GM18861 (cell line): Measurements from ENCODE around the gene CLEC4C.
"Not testable (repeated sequence)": the region's sequence is repeated elsewhere in the genome, so short reads cannot be mapped to it uniquely, and the experiment has no call there.

Experiments used
- ATAC-seq: cut with Tn5 transposase; IDR thresholded peaks from one replicate; pipeline ENCODE4 v1.9.1; 2021; ENCODE audit not compliant: unreplicated experiment

The CLEC4C gene, protein sequence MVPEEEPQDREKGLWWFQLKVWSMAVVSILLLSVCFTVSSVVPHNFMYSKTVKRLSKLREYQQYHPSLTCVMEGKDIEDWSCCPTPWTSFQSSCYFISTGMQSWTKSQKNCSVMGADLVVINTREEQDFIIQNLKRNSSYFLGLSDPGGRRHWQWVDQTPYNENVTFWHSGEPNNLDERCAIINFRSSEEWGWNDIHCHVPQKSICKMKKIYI

DNA sequence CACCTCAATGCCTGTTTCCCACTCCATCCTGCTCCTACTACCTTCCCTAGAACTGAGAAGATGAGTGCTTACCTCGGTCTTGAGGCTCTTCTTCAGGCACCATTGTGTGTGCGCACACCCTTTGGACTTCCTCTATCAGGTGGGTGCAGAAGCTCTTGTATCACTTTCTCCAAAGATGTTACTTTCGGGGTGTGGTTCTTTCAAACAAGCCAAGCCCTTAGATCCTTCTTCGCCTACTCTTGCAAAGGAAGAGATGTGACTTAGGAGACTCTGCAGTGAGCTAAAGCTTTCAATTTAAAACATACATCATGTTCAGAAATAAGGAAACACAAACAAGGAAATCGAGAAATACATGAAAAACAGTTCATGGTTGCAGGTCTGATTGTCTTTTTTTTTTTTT lies at the start of gene CLEC4C:
TSS of gene CLEC4C (minus strand) at position 130 of the 400 bp plus-strand sequence. CDS start at position 103, 27 bp downstream.
- no peak for ATAC-seq

DNA sequence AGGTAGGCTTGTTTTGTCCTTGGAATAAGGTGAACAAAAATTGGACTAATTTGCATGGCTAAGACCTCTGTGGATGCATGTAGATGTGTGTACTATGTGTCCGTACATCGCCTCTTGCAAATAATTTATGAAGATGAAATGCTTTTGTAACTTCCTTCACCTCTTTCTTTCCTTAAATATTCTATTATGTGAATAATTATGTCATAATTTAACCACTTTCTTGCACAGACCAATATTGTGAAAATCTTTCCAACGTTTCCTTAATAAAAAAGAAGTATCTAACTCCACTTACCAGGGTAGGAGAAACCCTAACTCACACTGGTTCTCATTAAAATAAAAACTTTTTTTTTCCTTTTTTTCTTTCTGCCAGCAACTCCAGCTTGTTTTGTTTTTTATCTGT lies 46.0 kb upstream of the CLEC4C start:
- ATAC-seq: no peak

DNA sequence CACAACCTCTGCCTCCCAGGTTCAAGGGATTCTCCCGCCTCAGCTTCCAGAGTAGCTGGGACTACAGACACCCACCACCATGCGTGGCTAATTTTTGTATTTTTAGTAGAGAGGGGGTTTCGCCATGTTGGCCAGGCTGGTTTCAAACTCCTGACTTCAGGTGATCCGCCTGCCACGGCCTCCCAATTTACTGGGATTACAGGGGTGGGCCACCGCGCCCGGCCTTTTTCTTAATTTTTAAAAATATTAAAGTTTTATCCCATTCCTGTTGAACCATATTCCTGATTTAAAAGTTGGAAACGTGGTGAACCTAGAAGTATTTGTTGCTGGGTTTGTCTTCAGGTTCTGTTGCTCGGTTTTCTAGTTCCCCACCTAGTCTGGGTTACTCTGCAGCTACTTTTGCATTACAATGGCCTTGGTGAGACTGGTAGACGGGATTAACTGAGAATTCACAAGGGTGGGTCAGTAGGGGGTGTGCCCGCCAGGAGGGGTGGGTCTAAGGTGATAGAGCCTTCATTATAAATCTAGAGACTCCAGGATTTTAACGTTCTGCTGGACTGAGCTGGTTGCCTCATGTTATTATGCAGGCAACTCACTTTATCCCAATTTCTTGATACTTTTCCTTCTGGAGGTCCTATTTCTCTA lies 41.8 kb upstream of the CLEC4C start, which contains the start of gene NANOG:
TSS of gene NANOG (plus strand) at position 519 of the 645 bp plus-strand sequence. CDS start 213 bp downstream, outside the sequence.
- not testable (repeated sequence) for ATAC-seq

DNA sequence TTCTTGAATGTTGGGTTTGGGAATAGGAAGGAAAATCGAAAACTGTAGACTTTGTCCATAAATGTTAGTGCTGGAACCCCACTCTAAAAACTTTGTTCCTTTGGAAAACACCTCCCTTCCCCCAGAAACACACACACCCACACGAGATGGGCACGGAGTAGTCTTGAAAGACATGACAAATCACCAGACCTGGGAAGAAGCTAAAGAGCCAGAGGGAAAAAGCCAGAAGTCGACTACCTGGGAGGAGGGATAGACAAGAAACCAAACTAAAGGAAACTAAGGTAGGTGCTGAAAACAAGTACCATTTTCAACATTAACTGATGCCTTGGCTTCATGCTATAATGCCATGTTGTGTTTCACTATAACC lies 41.1 kb upstream of the CLEC4C start:
- no peak for ATAC-seq

DNA sequence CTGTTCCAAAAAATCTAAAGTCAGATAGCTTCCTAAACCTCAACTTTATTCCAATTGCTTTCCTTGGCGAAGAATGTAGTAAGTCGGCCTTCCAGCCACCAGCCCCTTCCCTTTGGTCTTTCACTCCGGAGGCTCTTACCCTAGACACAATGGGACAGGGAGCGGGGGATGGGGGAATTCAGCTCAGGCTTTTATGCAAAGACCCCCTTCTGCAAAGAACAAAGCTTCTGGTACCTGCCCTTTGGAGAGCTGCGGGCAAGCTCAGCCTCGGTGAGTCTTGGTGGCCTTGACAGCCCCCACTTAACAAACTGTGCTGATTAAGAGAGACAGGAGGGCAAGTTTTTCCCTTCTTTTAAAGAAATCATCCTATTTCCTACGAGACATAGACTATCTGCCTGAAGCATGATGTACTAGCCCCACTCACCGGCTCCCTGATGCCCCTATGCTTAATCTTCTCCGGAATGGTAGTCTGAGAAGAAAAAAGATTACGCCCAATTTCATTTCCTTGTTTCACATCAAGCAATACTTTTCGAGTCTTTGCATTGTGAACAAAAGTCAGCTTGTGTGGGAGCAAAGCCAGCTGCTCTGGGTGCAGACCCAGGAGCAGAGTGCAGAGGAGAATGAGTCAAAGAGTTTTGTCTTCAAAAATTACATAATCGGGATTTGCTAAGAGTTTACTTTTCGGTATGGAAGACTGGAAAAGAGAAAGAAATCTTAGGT lies 40.6 kb upstream of the CLEC4C start:
- no peak for ATAC-seq

DNA sequence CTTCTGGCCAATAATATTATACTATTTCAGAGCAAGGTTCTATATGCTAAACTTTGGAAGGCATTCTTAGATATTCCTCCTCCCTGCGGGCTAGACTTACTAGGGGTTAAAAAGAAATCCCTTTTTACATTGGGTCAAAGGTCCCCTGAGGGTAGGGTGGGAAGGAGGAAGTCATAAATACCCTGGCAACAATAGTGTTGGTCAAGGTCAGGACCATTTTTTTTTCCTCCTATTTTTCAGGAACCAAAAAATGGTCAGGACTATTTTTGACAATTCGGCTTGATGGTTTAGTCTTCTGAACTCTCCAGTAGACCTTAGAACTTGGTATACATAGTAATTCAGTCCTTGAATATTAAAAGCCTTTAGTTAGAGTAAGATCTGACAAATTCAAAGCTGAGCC lies 37.5 kb upstream of the CLEC4C start:
- no peak for ATAC-seq

DNA sequence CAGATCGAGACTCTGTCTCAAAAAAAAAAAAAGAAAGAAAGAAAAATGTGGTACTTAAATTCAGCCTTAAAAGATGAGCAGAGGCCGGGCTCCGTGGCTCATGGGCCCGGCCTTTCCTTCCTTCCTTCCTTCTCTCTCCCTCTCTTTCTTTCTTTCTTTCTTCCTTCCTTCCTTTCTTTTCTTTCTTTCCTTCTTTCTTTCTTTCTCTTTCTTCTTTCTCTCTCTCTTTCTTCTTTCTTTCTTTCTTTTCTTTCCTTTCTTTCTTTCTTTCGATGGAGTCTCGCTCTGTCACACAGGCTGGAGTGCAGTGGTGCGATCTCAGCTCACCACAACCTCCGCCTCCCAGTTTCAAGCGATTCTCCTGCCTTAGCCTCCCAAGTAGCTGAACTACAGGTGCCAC lies 36.3 kb upstream of the CLEC4C start:
- ATAC-seq: not testable (repeated sequence)

DNA sequence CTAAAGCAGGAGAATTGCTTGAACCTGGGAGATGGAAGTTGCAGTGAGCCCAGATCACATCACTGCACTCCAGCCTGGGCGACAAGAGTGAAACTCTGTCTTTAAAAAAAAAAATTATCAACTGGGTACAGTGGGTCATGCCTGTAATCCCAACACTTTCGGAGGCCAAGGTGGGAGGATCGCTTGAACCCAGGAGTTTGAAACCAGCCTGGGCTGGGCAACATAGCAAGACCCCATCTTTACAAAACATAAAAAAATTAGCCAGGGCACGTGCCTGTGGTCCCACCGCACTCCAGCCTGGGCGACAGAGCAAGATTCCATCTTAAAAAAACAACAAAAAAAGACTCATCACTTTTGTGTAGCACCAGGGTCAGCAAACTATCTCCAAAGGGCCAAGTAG lies 34.9 kb upstream of the CLEC4C start:
- ATAC-seq: no peak

DNA sequence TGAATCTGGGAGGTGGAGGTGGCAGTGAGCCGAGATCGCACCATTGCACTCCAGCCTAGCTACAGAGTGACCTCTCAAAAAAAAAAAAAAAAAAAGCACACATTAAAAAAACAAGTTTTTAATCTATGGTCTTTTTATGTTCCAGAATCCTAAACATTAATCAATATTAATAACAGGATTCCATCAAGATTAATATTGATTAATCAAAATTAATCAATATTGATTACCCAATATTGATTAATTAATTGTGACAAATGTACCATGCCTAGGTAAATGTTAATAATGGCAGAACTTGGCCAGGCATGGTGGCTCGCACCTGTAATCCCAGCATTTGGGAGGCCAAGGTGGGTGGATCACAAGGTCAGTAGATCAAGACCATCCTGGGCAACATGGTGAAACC lies 34.1 kb upstream of the CLEC4C start:
- no peak for ATAC-seq

DNA sequence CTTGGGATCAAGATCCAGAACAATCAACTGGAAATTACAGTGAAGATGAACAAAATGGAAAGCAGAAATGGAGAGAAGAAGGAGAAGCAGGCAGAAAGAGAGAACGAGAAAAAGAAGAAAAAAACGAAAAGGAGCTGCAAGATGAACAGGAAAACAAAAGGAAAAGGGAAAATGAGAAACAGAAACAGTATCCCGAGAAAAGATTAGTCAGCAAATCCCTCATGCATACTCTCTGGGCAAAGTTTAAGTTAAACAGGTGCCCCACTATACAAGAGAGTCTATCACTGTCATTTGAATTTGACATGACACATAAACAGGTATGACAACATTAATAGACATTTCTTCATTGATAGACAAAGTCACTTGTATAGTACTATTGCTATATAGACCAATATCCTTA lies 22.8 kb upstream of the CLEC4C start:
- no peak for ATAC-seq

DNA sequence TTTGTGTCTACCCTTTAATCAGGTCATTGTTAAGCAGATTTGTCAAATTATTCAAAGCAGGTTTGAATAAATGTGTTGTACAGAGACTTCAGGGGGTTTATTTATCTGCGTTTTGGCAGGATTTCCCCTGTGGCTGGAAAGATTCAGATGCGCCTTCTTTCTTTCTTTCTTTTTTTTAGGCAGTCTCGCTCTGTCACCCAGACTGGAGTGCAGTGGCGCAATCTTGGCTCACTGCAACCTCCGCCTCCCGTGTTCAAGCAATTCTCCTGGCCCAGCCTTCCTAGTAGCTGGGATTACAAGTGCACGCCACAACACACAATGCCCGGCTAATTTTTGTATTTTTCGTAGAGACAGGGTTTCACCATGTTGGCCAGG lies 11.6 kb upstream of the CLEC4C start:
- ATAC-seq: no peak

DNA sequence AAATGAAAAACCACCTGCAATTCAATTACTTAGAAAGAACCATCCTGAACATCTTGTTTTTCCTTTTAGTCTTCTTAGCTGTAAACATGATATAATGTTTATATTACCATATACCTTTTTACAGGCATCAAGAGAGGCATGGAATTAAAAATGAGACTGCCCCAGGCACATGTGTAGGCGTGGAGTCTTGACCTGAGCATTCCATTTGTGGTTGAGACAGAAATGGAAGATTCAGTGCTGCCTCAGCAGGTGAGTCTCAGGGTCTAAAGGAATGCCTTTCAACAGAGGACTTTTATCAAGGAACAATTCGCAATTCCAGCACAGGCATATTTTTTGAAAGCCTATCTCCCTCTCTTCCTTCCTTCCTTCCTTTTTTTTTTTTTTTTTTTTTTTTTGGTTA lies 9.8 kb upstream of the CLEC4C start:
- no peak for ATAC-seq

DNA sequence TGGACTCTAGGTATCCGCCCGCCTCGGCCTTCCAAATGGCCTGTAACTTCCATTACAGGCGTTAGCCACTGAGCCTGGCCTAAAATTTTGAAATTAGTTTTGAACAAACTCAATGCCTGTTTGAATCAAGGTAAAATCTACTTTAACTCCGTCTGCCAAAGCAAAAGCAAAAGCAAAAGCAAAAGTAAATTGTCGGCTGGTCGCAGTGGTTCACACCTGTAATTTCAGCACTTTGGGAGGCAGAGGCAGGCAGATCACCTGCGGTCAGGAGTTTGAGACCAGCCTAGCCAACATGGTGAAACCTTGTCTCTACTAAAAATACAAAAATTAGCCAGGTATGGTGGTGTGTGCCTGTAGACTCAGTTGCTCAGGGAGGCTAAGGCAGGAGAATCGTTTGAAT lies 8.5 kb upstream of the CLEC4C start:
- ATAC-seq: not testable (repeated sequence)

DNA sequence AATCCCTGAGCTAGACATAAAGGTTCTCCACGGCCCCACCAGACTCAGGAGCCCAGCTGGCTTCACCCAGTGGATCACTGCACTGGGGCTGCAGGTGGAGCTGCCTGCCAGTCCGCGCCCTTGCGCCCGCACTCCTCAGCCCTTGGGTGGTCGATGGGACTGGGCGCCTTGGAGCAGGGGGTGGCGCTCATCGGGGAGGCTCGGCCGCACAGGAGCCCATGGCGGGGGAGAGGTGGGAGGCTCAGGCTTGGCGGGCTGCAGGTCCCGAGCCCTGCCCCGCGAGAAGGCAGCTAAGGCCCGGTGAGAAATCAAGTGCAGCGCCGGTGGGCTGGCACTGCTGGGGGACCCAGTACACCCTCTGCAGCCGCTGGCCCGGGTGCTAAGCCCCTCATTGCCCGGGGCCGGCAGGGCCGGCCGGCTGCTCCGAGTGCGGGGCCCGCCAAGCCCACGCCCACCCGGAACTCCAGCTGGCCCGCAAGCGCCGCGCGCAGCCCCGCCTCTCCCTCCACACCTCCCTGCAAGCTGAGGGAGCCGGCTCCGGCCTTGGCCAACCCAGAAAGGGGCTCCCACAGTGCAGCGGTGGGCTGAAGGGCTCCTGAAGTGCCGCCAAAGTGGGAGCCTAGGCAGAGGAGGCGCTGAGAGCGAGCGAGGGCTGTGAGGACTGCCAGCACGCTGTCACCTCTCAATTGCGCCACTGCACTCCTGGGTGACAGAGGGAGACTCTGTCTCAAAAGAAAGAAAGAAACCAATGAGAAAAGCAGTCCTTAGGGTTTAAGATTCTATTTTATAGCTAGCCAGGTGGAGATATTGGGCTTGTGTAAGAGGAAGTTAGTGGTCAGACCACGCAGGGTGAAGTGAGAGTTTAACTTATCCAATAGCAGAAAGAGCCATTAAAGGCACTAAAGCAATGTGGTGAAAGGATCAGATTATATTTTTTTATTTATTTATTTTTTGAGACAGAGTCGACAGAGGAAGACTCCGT lies 5.1 kb upstream of the CLEC4C start:
- ATAC-seq: not testable (repeated sequence)

DNA sequence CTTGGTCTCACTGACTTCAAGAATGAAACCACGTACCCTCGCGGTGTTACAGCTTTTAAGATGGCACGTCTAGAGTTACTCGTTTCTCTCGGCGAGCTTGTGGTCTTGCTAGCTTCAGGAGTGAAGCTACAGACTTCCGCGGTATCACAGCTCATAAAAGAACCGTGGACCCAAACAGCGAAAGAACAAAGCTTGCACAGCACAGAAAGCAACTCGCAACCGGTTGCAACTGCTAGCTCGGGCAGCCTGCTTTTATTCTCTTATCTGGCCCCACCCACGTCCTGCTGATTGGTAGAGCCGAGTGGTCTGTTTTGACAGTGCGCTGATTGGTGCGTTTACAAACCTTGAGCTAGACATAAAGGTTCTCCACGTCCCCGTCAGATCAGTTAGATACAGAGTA lies 4.2 kb upstream of the CLEC4C start:
- no peak for ATAC-seq

DNA sequence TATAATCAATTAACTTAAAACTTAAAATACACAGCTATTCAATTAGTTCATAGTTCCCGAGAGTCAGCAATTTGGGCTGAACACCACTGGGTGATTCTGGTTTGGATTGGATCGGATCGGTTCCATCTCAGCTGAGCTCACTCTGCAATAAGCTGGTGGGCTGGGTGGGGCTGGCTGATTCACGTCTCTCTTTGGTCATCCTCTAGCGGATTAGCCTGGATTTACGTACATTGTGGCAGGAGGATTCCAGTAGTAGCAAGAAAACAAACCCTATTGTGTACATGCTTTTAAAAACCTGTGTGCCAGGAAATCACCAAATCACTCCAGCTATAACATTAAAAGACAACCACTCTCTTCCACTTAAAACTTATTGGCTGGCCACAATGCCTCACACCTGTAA lies 3.2 kb upstream of the CLEC4C start:
- no peak for ATAC-seq

DNA sequence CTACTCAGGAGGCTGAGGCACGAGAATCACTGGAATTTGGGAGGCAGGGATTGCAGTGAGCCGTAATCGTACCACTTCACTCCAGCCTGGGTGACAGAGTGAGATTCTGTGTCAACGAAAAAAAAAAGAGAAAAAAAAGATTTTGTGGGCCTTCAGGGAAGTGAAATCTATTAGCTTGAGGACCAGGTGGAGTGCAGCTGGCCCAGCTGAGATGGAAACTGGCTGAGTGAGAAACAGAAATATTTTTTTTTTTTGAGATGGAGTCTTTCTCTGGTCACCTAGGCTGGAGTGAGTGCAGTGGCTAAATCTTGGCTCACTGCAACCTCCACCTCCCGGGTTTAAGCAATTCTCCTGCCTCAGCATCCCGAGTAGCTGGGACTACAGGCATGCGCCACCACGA lies 2.3 kb upstream of the CLEC4C start:
- no peak for ATAC-seq

DNA sequence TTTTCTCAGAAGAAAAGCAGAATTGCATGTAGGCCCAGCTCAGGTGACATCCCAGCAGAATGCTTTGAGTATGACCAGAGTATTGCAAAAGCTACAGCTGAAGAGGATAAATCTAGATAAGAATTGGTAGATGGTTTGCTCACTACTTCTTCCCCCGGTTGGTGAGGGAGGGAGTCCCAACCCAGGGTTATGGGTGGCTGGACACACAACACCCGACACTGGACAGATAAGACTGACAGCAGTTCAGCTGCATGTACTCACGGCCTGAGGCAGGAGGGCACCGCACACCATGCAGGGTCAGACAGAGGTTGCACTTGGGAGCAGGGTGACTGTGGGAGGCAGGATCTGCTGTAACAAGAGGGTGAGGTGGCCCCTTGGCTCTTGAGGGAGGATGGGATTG lies 1.7 kb upstream of the CLEC4C start:
- ATAC-seq: no peak

DNA sequence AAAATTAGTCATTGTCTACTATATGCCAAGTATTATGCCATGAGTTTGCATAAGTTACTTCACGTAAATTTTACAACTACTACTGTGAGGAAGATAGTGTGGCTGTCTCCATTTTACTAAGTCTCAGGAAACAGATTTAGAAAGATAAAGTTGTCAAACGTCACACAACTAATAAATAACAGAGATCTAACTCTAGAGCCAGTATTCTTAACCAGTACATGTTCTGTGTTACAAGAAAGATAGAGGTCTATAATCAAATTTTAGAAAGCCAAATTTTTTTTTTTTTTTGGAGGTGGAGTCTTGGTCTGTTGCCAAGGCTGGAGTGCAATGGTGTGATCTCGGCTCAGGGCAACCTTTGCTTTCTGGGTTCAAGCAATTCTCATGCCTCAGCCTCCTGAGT lies 14.2 kb downstream of the CLEC4C start:
- no peak for ATAC-seq

DNA sequence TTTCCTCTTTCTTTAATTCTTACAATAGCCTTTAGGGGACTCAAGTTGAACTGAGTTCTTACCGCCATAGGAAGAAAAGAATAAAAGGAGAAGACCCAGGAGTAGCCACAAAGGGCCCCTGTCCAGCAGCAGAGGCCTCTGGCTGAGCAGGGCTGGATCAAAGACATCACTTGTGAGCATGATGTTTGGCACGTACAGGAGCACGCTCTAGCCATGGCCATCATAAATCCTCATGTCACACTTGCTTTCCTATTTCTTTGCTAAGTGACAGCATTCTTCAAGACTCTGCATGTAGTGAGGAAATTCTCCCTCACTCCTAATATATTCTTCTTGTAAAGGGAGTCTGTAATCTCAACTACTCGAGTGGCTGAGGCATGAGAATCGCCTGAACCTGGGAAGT lies 15.7 kb downstream of the CLEC4C start:
- no peak for ATAC-seq

DNA sequence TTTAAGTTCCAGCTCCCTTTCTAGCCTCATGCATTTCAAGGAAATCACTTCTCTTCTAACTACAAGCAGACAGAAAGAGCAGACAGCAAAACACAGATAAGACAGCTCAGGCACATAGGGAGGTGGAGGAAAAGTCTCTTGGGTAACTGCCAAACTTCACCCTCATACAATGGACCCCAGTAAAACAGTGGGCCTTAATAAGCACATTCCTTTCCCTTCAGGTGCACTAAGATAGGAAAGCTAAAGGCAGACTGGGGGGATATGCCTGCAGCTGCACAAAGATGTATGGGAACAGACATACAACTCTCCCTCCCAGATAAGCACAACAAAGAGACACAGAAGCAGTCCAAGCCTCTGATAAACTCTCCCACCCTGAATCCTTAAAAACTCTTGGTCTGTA lies 16.2 kb downstream of the CLEC4C start:
- ATAC-seq: not testable (repeated sequence)
